Epithelial cell of proximal tubule (primary cell): ENCODE measurements around the gene COL5A2. TPM values are rescaled to one million over a fixed set of nuclear protein-coding genes. Genes with fewer than 3 reads are reported as not detected.
A peak's percentile ranks its signal among the peaks of the same experiment; 100 is the strongest.

Experiments
- DNase-seq: peaks from one replicate; pipeline ENCODE4 v3.0.0-alpha.2; 2011; ENCODE audit warnings: low read depth
- H3K4me3 ChIP-seq: 2 replicates; pipeline ENCODE4 v1.5.1; 2011; ENCODE audit warnings: low read depth, mild to moderate bottlenecking, low read length
- CTCF ChIP-seq: conservative IDR thresholded peaks from 2 replicates; pipeline ENCODE4 v1.5.1; 2012; ENCODE audit warnings: low read depth, mild to moderate bottlenecking, low read length
- total RNA-seq: library from RNA; depleted of rRNA; stranded (reverse); fragments of >200 nt; gene quantifications from 2 replicates; pipeline ENCODE4 v1.2.3, GENCODE V29; 2015

The COL5A2 gene
- total RNA-seq, 1 donor from 2014 or later = 32.7 TPM

- H3K4me3 ChIP-seq = no peak overlapping the region
- TF ChIP-seq CTCF = no peak
- no peak for DNase-seq
Observed at GRCh38 chr2:189143925-189144324, 35.6 kb downstream of the COL5A2 start.

GRCh38 chr2:189142893-189143759, 36.4 kb downstream of the COL5A2 start:
- peak; percentile 98 for TF ChIP-seq CTCF
- no peak overlapping the region for H3K4me3 ChIP-seq
- peak; percentile 25 for DNase-seq

GRCh38 chr2:189138800-189139199, 40.8 kb downstream of the COL5A2 start:
- no peak for TF ChIP-seq CTCF
- H3K4me3 ChIP-seq = no peak overlapping the region
- no peak for DNase-seq

GRCh38 chr2:189137519-189137918, 42.0 kb downstream of the COL5A2 start:
- no peak for DNase-seq
- H3K4me3 ChIP-seq = no peak overlapping the region
- no peak for TF ChIP-seq CTCF

GRCh38 chr2:189134485-189134884, 45.1 kb downstream of the COL5A2 start:
- no peak for TF ChIP-seq CTCF
- DNase-seq = no peak
- H3K4me3 ChIP-seq = no peak overlapping the region

GRCh38 chr2:189131991-189132390, 47.6 kb downstream of the COL5A2 start:
- DNase-seq = no peak
- TF ChIP-seq CTCF = no peak
- H3K4me3 ChIP-seq = no peak overlapping the region

GRCh38 chr2:189129971-189130370, 49.6 kb downstream of the COL5A2 start:
- TF ChIP-seq CTCF = no peak
- no peak for DNase-seq
- H3K4me3 ChIP-seq = no peak overlapping the region
